GM19193 (cell line): ENCODE measurements around the gene SLCO2A1.

ENCODE experiments used
- POLR2A ChIP-seq: IDR thresholded peaks from 4 replicates; pipeline ENCODE4 v1.6.1; 2011; ENCODE audit not compliant: insufficient read depth, insufficient read length; ENCODE audit errors: extremely low read depth

The SLCO2A1 gene

GRCh38 chr3:134066651-134067530 is 37.2 kb upstream of the SLCO2A1 start:
- no peak for TF ChIP-seq POLR2A

DNA sequence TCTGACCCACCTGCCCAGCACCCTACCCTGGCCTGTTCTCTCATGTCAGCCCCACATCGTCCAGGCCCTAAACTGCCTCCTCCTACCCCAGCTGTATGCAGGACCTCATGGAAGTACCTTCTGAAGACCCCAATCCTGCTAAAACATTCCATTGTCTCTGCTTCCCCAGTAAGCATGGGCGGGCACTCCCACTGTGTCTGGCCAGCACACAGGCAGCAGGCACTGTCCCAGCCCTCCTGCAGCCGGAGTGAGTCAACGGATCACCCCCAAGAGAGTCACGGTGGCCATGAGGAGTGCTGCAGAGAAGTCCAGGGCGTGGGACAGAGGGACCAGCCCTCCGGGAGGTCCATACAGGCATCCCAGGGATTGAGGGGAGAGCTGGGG is 36.4 kb upstream of the SLCO2A1 start:
- TF ChIP-seq POLR2A: no peak

DNA sequence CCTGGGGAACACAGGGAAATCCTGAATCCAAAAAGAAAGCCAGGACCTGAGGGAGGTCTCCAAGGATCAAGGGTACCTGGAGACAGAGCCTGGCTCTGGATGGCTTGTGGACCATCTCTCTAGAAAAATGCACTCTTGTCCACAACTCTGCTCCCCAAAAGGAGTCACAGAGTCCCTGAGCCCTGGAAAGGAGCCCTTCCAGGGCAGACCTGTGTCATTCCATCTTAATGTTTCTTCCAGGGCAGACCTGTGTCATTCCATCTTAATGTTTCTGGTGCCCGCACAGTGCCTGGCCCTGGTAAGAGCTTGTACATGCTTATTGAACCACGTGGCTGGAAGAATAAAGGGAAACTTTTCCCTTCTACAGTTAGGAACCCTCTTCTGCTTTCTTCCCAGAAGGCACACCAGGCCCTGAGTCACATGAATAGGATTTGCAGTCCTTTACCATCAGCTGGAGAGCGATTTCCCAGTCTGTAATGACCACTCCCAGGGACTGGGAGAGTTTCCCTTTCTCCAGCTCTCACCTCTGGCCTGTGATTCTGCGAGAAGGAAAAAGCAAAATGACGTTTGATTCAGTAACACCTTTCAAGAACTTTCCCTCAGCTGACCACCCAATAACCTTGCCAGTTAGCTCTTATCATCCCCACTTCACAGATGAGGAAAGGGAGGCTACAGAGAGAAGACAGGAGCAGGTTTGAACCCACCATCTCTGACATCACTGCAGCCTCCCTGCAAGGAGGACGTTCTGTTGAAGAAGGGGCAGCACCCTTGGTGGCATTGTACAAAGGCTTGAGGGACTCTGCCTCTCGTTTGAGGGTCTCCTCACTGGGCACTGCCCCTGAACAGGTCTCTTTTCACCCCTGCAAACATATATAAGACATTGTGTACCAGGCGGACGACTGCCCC is 35.8 kb upstream of the SLCO2A1 start:
- TF ChIP-seq POLR2A: no peak

- no peak for TF ChIP-seq POLR2A
Measured at GRCh38 chr3:134064081-134064480, 34.4 kb upstream of the SLCO2A1 start.

GRCh38 chr3:134061401-134061800 is 31.7 kb upstream of the SLCO2A1 start:
- no peak for TF ChIP-seq POLR2A

DNA sequence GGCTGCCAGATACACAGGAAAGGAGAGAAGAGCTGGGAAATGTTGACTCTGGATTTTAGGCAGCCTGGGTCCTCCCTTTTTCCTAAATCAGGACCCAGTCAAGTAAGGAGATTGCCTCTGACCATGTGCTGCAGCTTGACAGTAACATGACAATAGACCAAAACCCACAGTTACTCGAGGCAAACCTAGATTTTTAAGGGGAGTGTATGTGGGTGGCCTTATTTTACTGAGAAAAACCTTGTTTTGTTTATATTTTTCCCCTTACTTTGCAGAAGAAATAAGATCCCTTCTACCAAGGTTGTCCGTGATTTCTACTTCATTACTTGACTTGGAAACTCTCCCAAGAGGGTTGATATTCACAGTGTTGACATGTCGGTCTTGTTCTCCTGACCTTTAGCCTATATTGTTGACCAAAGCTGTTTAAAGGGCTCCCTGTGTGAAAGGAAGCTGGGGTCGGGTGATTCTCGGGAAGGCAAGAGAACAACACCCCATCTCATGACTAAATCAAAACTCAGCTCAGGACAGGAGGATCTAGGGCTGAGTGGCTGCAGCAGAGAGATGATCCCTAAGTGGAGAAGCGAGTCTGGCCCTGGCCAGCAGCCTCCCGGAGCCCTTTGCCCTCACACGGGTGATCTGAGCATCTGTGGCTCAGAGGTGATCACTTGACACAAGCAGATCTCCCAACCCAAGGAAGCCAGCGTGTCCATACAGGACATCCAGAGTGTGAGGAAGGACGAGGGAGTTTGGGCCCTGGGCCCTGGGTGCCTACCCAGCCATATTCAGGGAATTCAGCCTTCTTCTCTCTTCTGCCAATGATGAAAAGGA is 31.0 kb upstream of the SLCO2A1 start:
- no peak for TF ChIP-seq POLR2A

DNA sequence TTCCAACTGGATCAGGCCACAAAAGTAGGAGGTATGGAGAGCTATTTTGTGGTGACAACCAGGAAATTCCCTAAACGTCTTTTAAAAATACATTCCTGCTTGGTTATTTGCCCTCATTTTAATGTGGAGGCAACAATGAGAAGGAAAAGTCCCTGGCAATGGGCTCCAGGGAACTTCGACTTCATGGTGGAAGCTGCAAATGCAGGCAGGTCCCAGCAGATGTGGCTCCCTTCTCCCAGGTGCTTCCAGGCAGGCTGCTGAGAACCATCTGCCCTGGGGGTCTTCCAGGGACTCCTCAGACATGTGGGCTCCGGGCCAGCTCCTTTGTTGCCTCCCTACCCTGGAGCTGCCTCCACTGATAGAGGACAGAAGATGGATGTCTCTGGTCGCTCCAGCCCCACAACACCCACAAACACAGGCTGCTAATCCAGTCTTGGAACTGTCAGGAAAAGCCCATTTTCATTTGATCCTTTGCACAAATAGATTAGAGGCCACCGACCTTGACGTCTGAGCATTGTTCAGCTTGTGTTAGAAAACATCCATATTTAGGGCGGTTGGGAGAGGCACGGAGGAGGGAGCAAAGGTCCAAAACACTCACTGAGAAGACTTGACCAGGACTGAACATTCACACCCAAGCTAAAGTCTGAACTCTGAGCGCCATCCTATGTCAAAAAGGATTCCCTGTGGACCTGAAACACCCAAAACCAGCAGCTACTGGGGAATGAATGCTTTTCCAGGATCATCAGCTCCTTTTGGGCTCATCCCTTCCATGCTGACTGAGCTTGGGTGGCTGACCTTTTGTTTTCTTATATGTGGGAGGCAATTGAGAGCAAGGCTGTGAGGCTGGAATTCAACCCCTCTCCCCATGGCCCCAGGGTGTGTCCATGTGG is 30.2 kb upstream of the SLCO2A1 start:
- TF ChIP-seq POLR2A: no peak

DNA sequence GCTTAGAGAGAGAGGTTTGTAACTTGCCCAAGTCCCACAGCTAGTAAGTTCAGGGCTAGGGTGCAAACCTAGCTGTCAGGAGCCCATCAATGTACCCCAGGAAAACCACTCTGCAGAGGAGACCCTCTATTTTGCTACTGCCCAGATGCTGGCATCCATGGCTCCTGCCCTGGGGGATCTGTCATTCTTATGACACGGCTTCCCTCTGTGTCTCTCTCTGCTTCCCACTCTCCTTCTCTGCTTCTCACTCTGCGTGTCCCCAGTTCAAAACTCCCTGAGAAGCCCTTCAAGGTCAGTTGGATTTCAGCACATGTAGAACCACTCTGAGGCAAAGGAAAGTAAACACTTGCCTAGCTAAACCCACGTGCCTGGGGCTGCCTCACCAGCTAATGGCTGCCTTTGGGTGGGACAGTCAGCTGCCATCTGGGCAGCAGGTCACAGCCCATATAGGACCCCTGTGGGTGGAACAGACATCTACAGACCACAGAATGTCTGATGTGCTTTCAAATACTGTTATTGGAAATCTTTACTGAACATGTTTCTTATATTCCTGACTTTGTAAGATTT is 29.4 kb upstream of the SLCO2A1 start:
- TF ChIP-seq POLR2A: no peak

- no peak for TF ChIP-seq POLR2A
Measured at GRCh38 chr3:134057654-134058110, 28.0 kb upstream of the SLCO2A1 start.

GRCh38 chr3:134057006-134057653 is 27.4 kb upstream of the SLCO2A1 start:
- TF ChIP-seq POLR2A: no peak

DNA sequence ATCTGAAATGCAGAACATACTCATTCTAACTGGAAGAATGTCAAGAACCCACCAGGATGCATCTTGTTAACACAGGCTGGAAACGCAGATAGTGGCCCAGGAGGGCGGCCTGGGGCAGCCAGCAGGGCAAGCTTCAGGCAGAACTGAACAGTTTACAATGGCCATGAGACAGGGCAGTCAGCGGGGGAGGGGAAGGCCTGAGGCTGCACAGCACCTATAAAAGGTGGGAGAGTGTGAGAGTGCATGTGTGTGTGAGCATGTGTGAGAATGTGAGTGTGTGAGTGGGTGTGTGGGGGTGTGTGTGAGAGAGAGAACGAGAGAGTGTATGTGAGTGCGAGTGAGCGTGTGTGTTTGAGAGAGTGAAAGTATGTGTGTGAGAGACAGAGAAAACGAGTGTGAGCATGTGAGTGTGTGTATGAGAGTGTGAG is 26.8 kb upstream of the SLCO2A1 start:
- TF ChIP-seq POLR2A: no peak

GRCh38 chr3:134055661-134056060 is 25.9 kb upstream of the SLCO2A1 start:
- no peak for TF ChIP-seq POLR2A

DNA sequence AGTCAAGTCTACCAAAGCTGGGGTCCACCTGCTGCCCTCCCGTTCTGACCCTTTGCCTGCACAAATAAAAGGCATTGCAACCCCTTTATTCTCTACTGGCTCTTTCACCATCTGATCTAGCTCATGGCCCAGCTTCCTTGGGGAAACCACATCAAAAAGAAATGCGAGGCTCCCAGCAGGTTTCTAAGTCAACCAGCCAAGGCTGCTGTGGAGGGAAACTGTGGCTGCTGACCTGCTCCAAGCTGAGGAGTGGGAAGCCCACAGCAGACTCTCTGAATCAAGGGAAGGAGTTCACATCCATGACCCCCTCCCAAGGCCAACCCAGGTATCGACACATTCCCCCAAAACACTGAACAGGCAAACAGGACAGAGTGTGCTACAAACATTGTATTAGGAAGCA is 25.2 kb upstream of the SLCO2A1 start:
- no peak for TF ChIP-seq POLR2A
